GM06990 (cell line): ENCODE data around the gene SLC6A3.

Source experiments
- DNase-seq: peaks from one replicate; pipeline ENCODE4 v3.0.0-alpha.2; 2011; ENCODE audit not compliant: insufficient read length; ENCODE audit errors: extremely low read depth
- H3K27me3 ChIP-seq: replicated peaks from 2 replicates; pipeline ENCODE4 v1.6.0; 2011; ENCODE audit warnings: low read length; ENCODE audit not compliant: control insufficient read depth, insufficient read depth
- H3K36me3 ChIP-seq: 2 replicates; pipeline ENCODE4 v1.5.1; 2011; ENCODE audit warnings: low read length; ENCODE audit not compliant: control insufficient read depth, insufficient read depth
- H3K4me3 ChIP-seq: replicated peaks from 2 replicates; pipeline ENCODE4 v1.5.1; 2011; ENCODE audit warnings: low read depth, mild to moderate bottlenecking, control low read depth, low read length
- CTCF ChIP-seq: IDR thresholded peaks from 2 replicates; pipeline ENCODE4 v1.5.1; 2011; ENCODE audit warnings: low read length, control low read depth, mild to moderate bottlenecking, inconsistent platforms; ENCODE audit not compliant: insufficient read depth, poor library complexity, severe bottlenecking

The SLC6A3 gene

GRCh38 chr5:1445313-1445688, at the start of gene SLC6A3:
TSS of gene SLC6A3 (minus strand) at chr5:1445440. CDS start at chr5:1443197, 2,243 bp downstream.
- H3K36me3 ChIP-seq: no peaks in the 10 kb centered on the region
- H3K4me3 ChIP-seq: no peak within 1 kb of the TSS
- DNase-seq: no peak
- no peak for TF ChIP-seq CTCF
- H3K27me3 ChIP-seq: peaks cover 3% of the 10 kb centered on the region; the same call in 1 of the 2 replicates

GRCh38 chr5:1493941-1494340, 48.7 kb upstream of the SLC6A3 start:
- Histone ChIP-seq H3K4me3 (peak overlapping the region; percentile 85), H3K27me3 (no peaks in the 10 kb centered on the region), H3K36me3 (peaks cover 13% of the 10 kb centered on the region)
- no peak for DNase-seq
- no peak for TF ChIP-seq CTCF

GRCh38 chr5:1493413-1493812, 48.2 kb upstream of the SLC6A3 start:
- DNase-seq: no peak
- peak overlapping the region; percentile 85 for H3K4me3 ChIP-seq
- peaks cover 16% of the 10 kb centered on the region for H3K36me3 ChIP-seq
- no peak for TF ChIP-seq CTCF
- H3K27me3 ChIP-seq: no peaks in the 10 kb centered on the region

GRCh38 chr5:1492757-1493156, 47.5 kb upstream of the SLC6A3 start:
- peak overlapping the region; percentile 85 for H3K4me3 ChIP-seq
- peaks cover 20% of the 10 kb centered on the region for H3K36me3 ChIP-seq
- TF ChIP-seq CTCF: no peak
- H3K27me3 ChIP-seq: no peaks in the 10 kb centered on the region
- DNase-seq: no peak

GRCh38 chr5:1490376-1490775, 45.1 kb upstream of the SLC6A3 start:
- H3K36me3 ChIP-seq: peaks cover 36% of the 10 kb centered on the region
- no peak for TF ChIP-seq CTCF
- no peaks in the 10 kb centered on the region for H3K27me3 ChIP-seq
- H3K4me3 ChIP-seq: peak overlapping the region; percentile 63
- peak; percentile 69 for DNase-seq

GRCh38 chr5:1489754-1490153, 44.5 kb upstream of the SLC6A3 start:
- H3K36me3 ChIP-seq: peaks cover 39% of the 10 kb centered on the region
- DNase-seq: no peak
- peak overlapping the region; percentile 63 for H3K4me3 ChIP-seq
- TF ChIP-seq CTCF: no peak
- H3K27me3 ChIP-seq: no peaks in the 10 kb centered on the region
